Liver (tissue), 3 donors: ENCODE data around the gene E2F7.

ENCODE experiments used
- ATF3 ChIP-seq: IDR thresholded peaks from 2 replicates; pipeline ENCODE4 v1.6.1; 2016; ENCODE audit warnings: antibody characterized with exemption
- CTCF ChIP-seq: fragments of 150-350 bp; IDR thresholded peaks from 2 replicates; pipeline ENCODE4 v1.5.1; 2017; ENCODE audit warnings: improper control_type of control experiment, low read depth, low read length; ENCODE audit not compliant: missing input control
- EGR1 ChIP-seq, 2 donors: IDR thresholded peaks; 2 replicates each; pipeline ENCODE4 v1.6.1; 2016 to 2018; ENCODE audit warnings: antibody characterized with exemption in 2 of 2, low read depth in 2 of 2
- GABPA ChIP-seq, 2 donors: IDR thresholded peaks in 1 of 2; conservative IDR thresholded peaks in 1 of 2; 2 replicates each; pipeline ENCODE4 v1.6.1; 2016; ENCODE audit warnings: antibody characterized with exemption in 2 of 2, mild to moderate bottlenecking in 1 of 2, moderate library complexity in 1 of 2
- JUND ChIP-seq, 2 donors: IDR thresholded peaks; 2 replicates each; pipeline ENCODE4 v1.6.1; 2016; ENCODE audit warnings: antibody characterized with exemption in 2 of 2
- MAX ChIP-seq: IDR thresholded peaks from 2 replicates; pipeline ENCODE4 v1.6.1; 2016; ENCODE audit warnings: antibody characterized with exemption
- RAD21 ChIP-seq, 2 donors: IDR thresholded peaks; 2 replicates each; pipeline ENCODE4 v1.6.1; 2016; ENCODE audit warnings: antibody characterized with exemption in 2 of 2, mild to moderate bottlenecking in 2 of 2
- REST ChIP-seq: IDR thresholded peaks from 2 replicates; pipeline ENCODE4 v1.6.1; 2016; ENCODE audit warnings: antibody characterized with exemption, mild to moderate bottlenecking
- RXRA ChIP-seq, 2 donors: IDR thresholded peaks; 2 replicates each; pipeline ENCODE4 v1.6.1; 2017 to 2018; ENCODE audit warnings: antibody characterized with exemption in 2 of 2, mild to moderate bottlenecking in 1 of 2
- SP1 ChIP-seq: IDR thresholded peaks from 2 replicates; pipeline ENCODE4 v1.6.1; 2018; ENCODE audit warnings: antibody characterized with exemption, mild to moderate bottlenecking
- TAF1 ChIP-seq: conservative IDR thresholded peaks from 2 replicates; pipeline ENCODE4 v1.6.1; 2016; ENCODE audit warnings: antibody characterized with exemption, mild to moderate bottlenecking
- YY1 ChIP-seq: IDR thresholded peaks from 2 replicates; pipeline ENCODE4 v1.6.1; 2016; ENCODE audit warnings: antibody characterized with exemption, mild to moderate bottlenecking
- ZBTB33 ChIP-seq: IDR thresholded peaks from 2 replicates; pipeline ENCODE4 v1.6.1; 2016; ENCODE audit warnings: antibody characterized with exemption
- donor health status: healthy.
- donor health status: healthy.

GRCh38 chr12:77033658-77034536 is 31.5 kb downstream of the E2F7 start:
- TF ChIP-seq CTCF (no peak), MAX (no peak), RAD21 (IDR thresholded peaks at IDR 0.05) (no peak), YY1 (no peak), EGR1 (IDR thresholded peaks at IDR 0.05; ENCODE audit: low read depth in 2 of 2) (no peak), REST (no peak), TAF1 (no peak), JUND (IDR thresholded peaks at IDR 0.05) (no peak), ATF3 (no peak), GABPA (IDR thresholded peaks at IDR 0.05 in 1 of 2, conservative IDR thresholded peaks at IDR 0.05 in 1 of 2) (no peak), ZBTB33 (no peak), SP1 (no peak), RXRA (IDR thresholded peaks at IDR 0.05) (no peak)
